ENCODE measurements around the gene C1R.
A peak's percentile ranks its signal among the peaks of the same experiment; 100 is the strongest.
"Not testable (repeated sequence)": the region's sequence is repeated elsewhere in the genome, so short reads cannot be mapped to it uniquely, and the experiment has no call there.

C1R gene

DNA sequence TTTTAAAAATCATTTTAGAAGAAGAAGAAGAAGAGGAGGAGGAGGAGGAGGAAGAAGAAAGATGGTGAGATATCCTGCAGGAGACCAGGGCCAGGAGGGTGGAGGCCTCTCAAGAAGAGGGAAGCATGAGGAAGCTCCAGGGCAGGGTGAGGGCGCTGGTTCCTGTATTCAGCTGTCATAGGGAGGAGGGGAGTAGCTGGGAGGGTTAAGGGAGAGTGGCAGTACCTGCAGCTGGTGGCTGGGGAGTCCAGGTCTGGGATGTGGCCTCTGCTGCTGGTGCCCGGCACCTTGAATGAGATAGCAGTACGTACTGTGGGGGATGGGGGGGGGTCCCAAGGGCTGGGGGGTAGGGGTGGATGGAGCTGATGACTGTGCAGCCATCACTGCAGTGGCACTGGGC, 26.6 kb upstream of the C1R start:
- DNase-seq, result no peak

DNA sequence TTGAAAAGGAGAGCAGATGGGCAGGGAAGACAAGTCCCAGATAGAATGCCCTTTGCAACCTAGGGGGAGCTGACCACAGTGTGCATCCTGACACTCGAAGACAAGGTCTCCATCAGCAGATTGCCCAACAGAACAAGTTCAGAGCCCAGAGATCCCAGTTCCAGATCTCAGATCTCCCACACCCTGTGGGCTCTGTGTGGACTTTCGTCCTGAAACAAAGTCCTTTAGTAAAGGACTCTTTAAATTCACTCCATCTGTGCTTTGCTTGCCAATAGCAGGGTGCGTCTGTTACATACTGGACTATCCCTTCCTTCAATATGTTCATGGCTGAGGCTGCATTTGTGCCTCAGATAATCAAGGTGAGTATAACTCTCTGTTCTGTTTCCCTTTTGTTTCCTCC, 25.4 kb upstream of the C1R start:
- DNase-seq, result no peak

DNA sequence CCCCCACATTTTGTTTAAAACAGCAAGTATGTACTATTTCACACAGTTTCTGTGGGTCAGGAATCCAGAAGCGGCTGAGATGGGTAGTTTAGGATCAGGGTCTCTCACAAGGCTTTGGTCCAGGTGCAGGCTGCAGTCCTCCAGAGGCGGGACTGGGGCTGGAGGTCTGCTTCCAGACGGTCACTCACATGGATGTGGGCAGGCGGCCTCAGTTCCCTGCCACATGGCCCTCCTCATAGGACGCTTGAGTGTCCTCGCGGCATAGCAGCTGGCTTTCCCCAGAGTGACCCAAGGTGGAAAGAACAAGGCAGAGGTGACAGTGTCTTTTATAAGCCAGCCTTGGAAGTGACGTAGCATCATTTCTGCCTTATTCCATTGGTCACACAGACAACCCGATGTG, 24.7 kb upstream of the C1R start:
- no peak for DNase-seq

DNA sequence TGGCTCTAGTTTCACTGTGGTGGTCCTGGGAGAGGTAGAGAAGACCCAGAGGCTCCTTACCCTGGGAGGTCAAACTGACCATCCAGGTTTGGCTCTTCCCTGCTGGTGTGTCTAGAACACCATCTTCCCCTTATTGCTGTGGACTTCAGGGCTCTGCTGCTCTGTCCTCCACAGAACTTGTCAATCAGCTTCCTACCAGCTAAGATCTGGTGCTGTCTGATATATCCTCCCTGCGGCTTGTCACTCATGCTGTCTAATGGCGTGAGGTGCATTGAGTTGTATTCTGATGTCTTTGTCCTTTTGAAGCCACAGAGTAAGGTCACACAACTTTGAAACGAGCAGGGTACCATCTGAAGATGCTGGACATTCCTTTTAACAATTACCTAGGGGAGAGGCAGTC, 24.0 kb upstream of the C1R start:
- DNase-seq, result no peak

DNA sequence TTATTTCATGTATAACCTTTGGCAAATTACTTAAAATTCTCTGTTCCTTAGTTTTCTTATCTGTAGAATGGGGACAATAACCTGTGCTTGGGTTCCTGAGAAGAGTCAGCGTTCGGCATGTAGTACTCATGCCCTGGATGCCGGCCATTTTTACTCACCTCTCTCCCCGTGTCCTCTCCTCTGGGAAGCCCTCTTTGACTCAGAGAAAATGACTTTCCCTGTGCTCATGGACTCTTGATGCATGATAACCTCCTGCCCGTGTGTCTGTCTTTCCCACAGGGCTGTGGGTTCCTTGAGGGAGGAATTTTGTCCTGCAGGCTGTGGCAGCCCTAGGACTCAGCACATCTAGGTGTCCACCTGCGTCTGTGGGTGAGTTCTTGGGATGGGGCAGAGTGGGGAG, 22.6 kb upstream of the C1R start:
- DNase-seq, result no peak

- no peak for DNase-seq
Observed at GRCh38 chr12:7114008-7114407, 21.8 kb upstream of the C1R start.

DNA sequence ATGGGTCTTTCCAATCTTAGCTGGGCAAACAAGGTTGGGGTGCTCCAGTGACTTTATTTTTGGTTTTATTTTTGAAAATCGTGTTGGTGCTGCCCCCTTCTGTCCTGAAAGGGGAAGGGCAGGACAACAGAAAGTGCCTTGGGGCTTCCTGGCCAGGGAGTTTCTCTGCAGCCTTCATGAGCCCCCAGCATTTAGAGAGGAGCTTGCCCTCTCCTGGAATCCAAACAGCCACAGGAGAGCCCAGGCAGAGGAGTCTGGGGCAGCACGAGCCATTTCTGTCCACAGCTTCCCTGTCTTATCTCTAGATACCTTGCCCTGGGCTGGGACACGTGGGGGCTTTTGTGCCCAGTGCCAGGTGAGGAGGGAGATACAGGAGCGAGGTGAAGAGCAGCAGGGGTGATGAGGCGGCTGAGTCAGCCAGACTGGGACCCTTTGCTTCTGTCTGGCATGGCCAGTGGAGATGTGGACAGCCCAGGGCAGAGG, 21.2 kb upstream of the C1R start:
- peak; percentile 37 for DNase-seq

DNA sequence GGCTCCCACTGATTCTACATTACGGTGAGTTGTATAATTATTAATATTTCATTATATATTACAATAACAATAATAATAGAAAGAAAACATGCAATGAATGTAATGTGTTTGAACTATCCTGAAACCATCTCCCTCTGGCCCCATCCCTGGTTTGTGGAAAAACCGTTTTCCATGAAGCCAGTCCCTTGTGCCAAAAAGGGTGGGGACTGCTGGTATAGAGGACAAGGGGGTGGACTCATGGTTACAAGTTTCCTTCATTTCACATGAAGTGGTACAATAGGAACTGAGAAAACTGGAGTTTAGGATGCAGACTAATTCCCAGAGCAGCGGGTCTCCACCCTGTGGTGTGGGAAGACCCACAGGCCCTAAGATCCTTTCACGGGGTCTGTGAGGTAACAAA, 19.8 kb upstream of the C1R start:
- no peak for DNase-seq

- DNase-seq, result no peak
Observed at GRCh38 chr12:7110661-7111060, 18.4 kb upstream of the C1R start.

- DNase-seq, result no peak
Observed at GRCh38 chr12:7109572-7109920, 17.3 kb upstream of the C1R start.

DNA sequence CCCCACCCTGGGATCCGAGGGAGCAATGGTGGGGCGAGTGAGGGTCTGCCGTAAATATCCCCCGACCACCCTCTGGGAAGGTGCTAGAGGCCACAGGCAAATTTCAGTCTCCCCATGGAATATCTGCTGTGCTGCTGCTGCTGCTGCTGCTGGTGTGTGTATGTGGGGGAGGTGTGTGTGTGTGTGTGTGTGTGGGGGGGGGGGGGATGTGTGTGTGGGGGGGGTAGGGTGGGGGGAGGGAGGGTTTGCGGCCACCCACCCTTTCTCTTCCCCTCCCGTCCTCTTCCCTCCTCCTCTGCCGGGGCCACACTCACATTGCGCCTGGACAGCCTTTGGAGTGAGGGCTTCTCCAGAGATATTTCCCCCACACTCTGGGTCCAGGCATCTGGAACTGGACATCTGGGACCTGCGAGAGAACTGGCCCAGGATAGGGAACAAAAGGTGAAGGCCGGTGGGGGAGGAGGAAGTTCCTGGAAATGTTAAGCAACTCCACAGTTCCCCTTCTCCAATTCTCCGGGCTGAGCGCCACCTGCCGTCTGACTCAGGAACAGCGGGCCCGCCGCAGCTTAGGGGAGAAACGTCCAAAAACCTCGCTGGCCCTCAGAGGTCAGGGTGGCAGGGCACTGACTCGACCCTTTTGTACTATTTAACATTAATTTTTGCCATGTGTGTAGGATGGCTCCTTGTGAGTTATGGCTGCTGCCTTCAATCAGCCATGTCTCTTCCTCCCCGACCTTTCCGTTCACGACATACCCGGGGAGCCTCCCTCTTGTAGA, 16.7 kb upstream of the C1R start, which contains the start of gene C1RL:
TSS of gene C1RL (minus strand) at position 419 of the 776 bp plus-strand sequence. CDS start at position 385, 34 bp downstream.
- DNase-seq, result peak; percentile 86

DNA sequence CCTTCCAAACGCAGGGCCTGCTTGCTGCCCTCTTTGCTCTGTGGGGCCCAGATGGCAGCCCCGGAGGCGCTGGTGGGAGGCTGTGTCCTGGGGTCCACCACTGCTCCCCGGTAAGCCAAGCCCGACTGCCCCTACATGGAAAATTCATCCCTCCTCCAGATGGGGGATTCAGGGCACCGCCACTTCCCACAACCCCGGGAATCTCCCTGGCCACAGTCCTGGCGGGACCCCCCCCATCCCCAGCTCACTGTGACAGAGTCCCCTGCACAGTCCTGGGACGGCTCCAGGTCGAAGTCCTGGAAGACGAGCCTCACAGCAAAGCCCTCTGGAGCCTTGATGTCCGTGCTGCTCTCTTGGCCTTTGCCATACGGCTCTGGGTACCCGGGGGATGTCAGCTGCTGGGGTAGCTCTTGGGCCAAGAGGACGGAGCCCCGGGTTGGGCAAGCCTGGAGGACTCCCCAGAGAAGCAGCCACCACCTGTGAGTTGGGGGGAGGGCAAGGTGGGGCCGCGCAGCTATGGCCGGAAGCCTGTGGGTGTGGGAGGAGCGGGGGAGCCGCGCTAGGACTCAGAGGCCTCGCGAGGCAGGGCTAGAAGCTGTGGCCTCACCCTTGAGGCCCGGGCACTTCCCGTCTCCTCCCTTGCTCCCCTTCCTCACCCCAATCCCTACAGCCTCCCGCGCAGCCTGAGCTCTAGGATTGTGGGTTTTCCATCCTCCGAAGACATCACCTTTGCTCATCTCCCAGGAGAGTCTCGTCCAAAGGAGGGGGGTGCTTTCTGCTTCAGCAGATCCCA, 16.0 kb upstream of the C1R start:
- DNase-seq, result peak; percentile 80

GRCh38 chr12:7107636-7108002, 15.4 kb upstream of the C1R start:
- DNase-seq, result no peak

- DNase-seq, result not testable (repeated sequence)
Observed at GRCh38 chr12:7107181-7107580, 14.9 kb upstream of the C1R start.

GRCh38 chr12:7106082-7106481, 13.8 kb upstream of the C1R start:
- DNase-seq, result no peak

GRCh38 chr12:7103837-7104584, 11.8 kb upstream of the C1R start:
- no peak for DNase-seq

DNA sequence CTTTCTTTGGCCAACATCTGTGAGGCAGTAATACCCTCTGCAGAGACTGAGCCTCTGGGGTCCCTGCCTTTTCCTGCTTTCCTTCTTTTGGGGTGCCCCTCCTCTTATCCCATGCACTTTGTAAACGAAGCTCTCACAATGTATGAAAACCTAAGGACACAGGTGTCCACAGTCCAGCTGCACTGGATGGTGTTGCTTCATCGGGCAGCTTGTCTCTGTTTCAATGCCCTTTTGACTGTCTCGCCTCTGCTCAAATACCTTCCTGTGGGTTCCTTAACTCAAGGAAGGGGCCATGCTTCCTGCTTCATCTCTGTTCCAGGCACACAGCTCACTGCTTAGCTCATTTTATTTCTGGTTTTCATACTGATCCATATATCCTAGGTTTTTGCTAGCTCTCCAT, 10.3 kb upstream of the C1R start:
- DNase-seq, result no peak

DNA sequence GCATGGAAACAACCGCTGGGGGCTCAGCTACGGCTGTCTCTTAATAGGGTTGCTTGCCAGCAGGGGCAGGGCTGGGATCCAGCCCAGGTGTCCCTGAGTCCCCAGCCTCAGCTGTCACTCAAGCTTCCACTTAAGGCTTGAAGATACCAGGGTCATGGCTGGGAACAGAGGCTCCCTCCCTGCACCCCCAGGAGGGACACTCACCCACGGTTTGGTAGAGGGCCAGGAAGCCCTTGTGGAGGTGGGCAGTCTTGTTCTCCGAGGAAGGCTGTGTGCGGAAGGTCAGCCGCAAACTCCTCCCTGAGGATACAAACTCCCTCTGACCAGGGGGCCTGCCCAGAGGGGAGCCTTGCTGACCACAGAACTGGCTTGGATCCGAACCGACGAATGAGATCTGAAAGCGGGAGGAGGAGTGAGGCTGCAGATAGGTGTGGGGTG, 9.5 kb upstream of the C1R start:
- no peak for DNase-seq

DNA sequence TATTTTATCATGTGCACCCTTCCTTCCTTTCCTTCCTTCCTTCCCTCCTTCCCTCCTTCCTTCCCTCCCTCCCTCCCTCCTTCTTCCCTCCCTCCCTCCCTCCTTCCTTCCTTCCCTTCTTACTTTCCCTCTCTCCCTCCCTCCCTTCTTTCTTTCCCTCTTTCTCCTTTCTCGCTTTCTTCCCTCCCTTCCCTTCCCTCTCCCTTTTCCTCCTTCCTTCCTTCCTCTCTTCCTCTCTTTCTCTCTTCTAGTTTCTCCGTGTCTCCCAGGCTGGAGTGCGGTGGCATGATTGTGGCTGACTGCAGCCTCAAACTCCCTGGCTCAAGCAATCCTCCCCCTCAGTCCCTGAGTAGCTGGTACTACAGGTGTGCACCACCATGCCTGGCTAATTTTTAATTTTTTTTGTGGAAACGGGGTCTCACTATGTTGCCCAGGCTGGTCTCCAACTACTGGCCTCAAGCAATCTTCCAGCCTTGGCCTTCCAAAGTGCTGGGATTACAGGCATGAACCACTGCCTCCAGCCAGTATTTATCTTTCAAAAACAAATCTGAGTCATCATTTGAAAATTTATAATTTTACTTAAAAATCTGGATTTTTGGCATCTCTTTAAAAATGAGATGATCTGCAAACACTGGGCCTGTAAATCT, 8.9 kb upstream of the C1R start:
- DNase-seq, result no peak

DNA sequence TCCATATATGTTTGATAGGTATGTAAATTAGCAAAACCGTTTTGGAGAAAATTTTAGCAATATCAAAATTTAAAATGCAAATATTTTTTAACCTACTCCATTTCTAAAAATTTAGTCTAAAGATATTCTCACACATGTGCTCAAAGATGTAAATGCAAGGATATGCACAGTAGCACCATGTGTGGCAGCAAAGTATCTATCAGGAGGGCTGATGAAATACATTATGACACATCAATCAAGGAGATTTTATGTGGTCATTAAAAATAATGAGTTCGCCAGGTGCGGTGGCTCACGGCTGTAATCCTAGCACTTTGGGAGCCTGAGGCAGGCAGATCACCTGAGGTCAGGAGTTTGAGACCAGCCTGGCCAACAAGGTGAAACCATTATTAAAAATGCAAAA, 8.0 kb upstream of the C1R start:
- no peak for DNase-seq

DNA sequence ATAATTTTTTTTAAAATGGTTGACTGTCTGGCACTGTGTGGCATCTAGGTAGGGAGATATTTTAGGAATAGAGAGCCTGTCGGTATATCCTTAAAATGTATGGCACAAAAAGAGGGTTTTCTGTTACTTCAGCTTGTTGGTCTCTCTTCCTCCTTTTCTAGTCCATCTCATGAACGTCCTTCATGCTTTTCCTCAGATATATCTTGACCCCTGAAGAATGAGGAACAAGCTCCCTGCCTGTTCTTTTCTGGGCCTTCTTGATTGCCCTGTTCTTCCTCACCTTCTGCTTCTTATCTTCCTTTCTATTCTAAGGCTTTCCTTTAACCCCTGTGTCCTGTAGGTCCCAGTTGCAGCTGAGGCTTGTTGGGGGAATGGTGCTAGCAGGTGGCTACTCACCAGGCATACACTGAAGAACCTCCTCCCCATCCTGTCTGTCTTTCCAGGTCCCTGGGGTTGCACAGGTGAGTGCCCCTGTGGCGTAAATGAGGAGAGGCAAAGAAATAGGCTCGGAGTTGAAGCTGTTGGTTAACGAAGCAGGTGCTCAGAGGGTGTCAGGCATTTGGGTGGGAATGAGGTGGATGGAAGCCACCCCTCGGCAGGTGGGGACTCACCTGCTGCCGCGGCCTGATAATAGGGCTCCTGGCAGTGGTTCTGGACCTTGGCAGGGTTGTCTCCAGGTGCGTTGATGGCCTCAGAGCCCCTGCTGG, 7.2 kb upstream of the C1R start:
- no peak for DNase-seq

GRCh38 chr12:7096979-7097378, 4.7 kb upstream of the C1R start:
- DNase-seq, result no peak

All from fibroblast of skin of right biceps (primary cell).